ENCODE measurements around the gene GRM2. TPM values are rescaled to one million over a fixed set of nuclear protein-coding genes. Genes with fewer than 3 reads are reported as not detected.
"Not testable (repeated sequence)": the region's sequence is repeated elsewhere in the genome, so short reads cannot be mapped to it uniquely, and the experiment has no call there.

GRM2 gene
- total and polyA plus RNA-seq, 12 donors: 0.04 to 0.48 (median 0.17) TPM; not detected in 3

GRCh38 chr3:51750878-51751277 lies 44.0 kb downstream of the GRM2 start:
- Histone ChIP-seq H3K9me3 (replicated peaks in 1 of 3) (no peaks in the 10 kb centered on the region), H3K27me3 (no peaks in the 10 kb centered on the region), H3K4me3 (no peak overlapping the region), H3K4me1 (replicated peaks in 1 of 2) (no peaks in the 10 kb centered on the region), H3K36me3 (replicated peaks in 1 of 2) (no peaks in the 10 kb centered on the region), H3K27ac (no peak overlapping the region)
- intact Hi-C loops (cut with DNase I): no loop called here
- TF ChIP-seq POLR2A (IDR thresholded peaks at IDR 0.05): no peak
- TF ChIP-seq CTCF (IDR thresholded peaks at IDR 0.05): no peak
- WGBS, 4 donors: 87 to 100% (median 93%) methylated on average over 1 of the region's 1 CpG
- DNase-seq: no peak

- DNase-seq: no peak
- Histone ChIP-seq H3K4me3 (no peak overlapping the region), H3K9me3 (replicated peaks in 1 of 3) (no peaks in the 10 kb centered on the region), H3K4me1 (replicated peaks in 1 of 2) (no peaks in the 10 kb centered on the region), H3K27ac (no peak overlapping the region), H3K27me3 (no peaks in the 10 kb centered on the region), H3K36me3 (replicated peaks in 1 of 2) (no peaks in the 10 kb centered on the region)
- intact Hi-C loops (cut with DNase I): no loop called here
- TF ChIP-seq POLR2A (IDR thresholded peaks at IDR 0.05) (no peak), CTCF (IDR thresholded peaks at IDR 0.05) (no peak)
- 60 to 84% (median 78%) methylated on average over 2 of the region's 2 CpGs for WGBS, 4 donors
These were observed 44.4 kb downstream of the GRM2 start for GRCh38 chr3:51751287-51751686.

GRCh38 chr3:51753763-51754750 lies 47.2 kb downstream of the GRM2 start:
- H3K27me3 ChIP-seq; H3K9me3 ChIP-seq (replicated peaks in 1 of 3); H3K27ac ChIP-seq; H3K4me3 ChIP-seq; intact Hi-C loops (cut with DNase I); DNase-seq; H3K36me3 ChIP-seq (replicated peaks in 1 of 2); H3K4me1 ChIP-seq (replicated peaks in 1 of 2): not testable (repeated sequence)
- WGBS, 4 donors: 65 to 74% (median 68%) methylated on average over 13 of the region's 13 CpGs

DNA sequence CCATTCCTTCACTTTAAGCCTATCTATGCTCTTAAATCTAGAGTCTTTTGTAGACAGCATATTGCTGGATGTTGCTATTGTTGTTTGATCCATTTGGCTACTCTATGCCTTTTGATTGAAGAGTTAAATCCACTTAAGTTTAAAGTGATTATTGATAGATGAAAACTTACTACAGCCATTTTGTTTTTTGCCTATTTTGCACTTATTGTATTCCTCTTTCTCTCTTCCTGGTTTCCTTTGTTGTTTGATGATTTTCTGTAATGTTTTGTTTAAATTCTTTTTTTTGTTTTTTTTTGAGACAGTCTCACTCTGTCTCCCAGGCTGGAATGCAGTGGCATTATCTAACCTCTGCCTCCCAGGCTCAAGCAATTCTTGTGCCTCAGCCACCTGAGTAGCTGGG lies 52.3 kb downstream of the GRM2 start:
- TF ChIP-seq POLR2A (IDR thresholded peaks at IDR 0.05) (no peak), CTCF (IDR thresholded peaks at IDR 0.05) (no peak)
- Histone ChIP-seq H3K9me3 (replicated peaks in 1 of 3) (no peaks in the 10 kb centered on the region), H3K4me1 (replicated peaks in 1 of 2) (no peaks in the 10 kb centered on the region), H3K27ac (no peak overlapping the region), H3K27me3 (no peaks in the 10 kb centered on the region), H3K36me3 (replicated peaks in 1 of 2) (no peaks in the 10 kb centered on the region), H3K4me3 (no peak overlapping the region)
- no peak for DNase-seq
- intact Hi-C loops (cut with DNase I): no loop called here

Small RNA genes lying within 50 kb of the gene (small RNA-seq; reads per million reads assigned to genes)
- 3,268 to 8,506 reads per million in 2 donors for gene RNA5SP132

Other genes with a start within 250 kb of the GRM2 start
- 10 to 100 TPM; 16.5 to 31.5 (median 22.9) TPM for gene DCAF1, start 207.1 kb upstream of the GRM2 start, total RNA-seq
- gene DCAF1, start 207.1 kb upstream of the GRM2 start, polyA plus RNA-seq: 10 to 100 TPM in 1 of 3 donors, 1 to 10 TPM in 2; 7.3 to 29.9 (median 8.2) TPM
- 10 to 100 TPM; 11.0 to 42.2 (median 19.4) TPM for gene RAD54L2, start 168.3 kb upstream of the GRM2 start, total RNA-seq
- gene RAD54L2, start 168.3 kb upstream of the GRM2 start, polyA plus RNA-seq: 1 to 10 TPM; 5.6 to 9.4 (median 6.3) TPM
- 100 to 1,000 TPM in 7 of 9 donors, 10 to 100 TPM in 2; 64.7 to 207 (median 124) TPM for gene TEX264, start 35.8 kb upstream of the GRM2 start, total RNA-seq
- gene TEX264, start 35.8 kb upstream of the GRM2 start, polyA plus RNA-seq: 100 to 1,000 TPM; 121 to 174 (median 126) TPM
- not detected for gene IQCF6, start 72.2 kb downstream of the GRM2 start, total RNA-seq
- not detected for gene IQCF6, start 72.2 kb downstream of the GRM2 start, polyA plus RNA-seq
- gene IQCF2, start 154.5 kb downstream of the GRM2 start, total RNA-seq: not detected
- not detected for gene IQCF2, start 154.5 kb downstream of the GRM2 start, polyA plus RNA-seq
- not detected for gene IQCF5, start 168.5 kb downstream of the GRM2 start, total RNA-seq
- gene IQCF5, start 168.5 kb downstream of the GRM2 start, polyA plus RNA-seq: not detected
- not detected for gene IQCF1, start 196.3 kb downstream of the GRM2 start, total RNA-seq
- gene IQCF1, start 196.3 kb downstream of the GRM2 start, polyA plus RNA-seq: not detected
- gene RRP9, start 234.8 kb downstream of the GRM2 start, total RNA-seq: 10 to 100 TPM; 13.4 to 39.8 (median 19.3) TPM
- 10 to 100 TPM; 25.1 to 37.1 (median 32.7) TPM for gene RRP9, start 234.8 kb downstream of the GRM2 start, polyA plus RNA-seq
- gene PARP3, start 235.3 kb downstream of the GRM2 start, total RNA-seq: 10 to 100 TPM in 8 of 9 donors, 1 to 10 TPM in 1; 7.8 to 94.1 (median 72.4) TPM
- gene PARP3, start 235.3 kb downstream of the GRM2 start, polyA plus RNA-seq: 10 to 100 TPM; 36.1 to 57.4 (median 56.3) TPM
- gene GPR62, start 248.3 kb downstream of the GRM2 start, total RNA-seq: under 1 TPM in 7 of 9 donors, not detected in 2; 0.17 to 0.83 (median 0.38) TPM
- gene GPR62, start 248.3 kb downstream of the GRM2 start, polyA plus RNA-seq: under 1 TPM; 0.13 to 0.40 (median 0.24) TPM

All from adrenal gland (tissue), 12 donors.